Activated T-helper 1 cell treated with anti-CD3 and anti-CD28 coated beads, Interleukin-2, amount 50 U/mL, for 16 hours (primary cell): ENCODE data around the gene DLGAP1.
A peak's percentile ranks its signal among the peaks of the same experiment; 100 is the strongest.

Experiments used
- DNase-seq, 2 donors: peaks; one replicate each; pipeline ENCODE4 v3.0.0-alpha.2; 2020; ENCODE audit warnings: low read depth in 1 of 2, low spot score in 1 of 2

The DLGAP1 gene

GRCh38 chr18:3793111-3793510, 662.0 kb downstream of the DLGAP1 start:
- no peak for DNase-seq

GRCh38 chr18:3792711-3793110, 662.4 kb downstream of the DLGAP1 start:
- no peak for DNase-seq

- no peak for DNase-seq
Measured at GRCh38 chr18:3791238-3791637, 663.9 kb downstream of the DLGAP1 start.

- DNase-seq: no peak
Measured at GRCh38 chr18:3790703-3791102, 664.4 kb downstream of the DLGAP1 start.

- no peak for DNase-seq
Measured at GRCh38 chr18:3789525-3789924, 665.6 kb downstream of the DLGAP1 start.

GRCh38 chr18:3784949-3785348, 670.2 kb downstream of the DLGAP1 start:
- no peak for DNase-seq

- DNase-seq: no peak
Measured at GRCh38 chr18:3782901-3783300, 672.2 kb downstream of the DLGAP1 start.

- DNase-seq: no peak
Measured at GRCh38 chr18:3777719-3778118, 677.4 kb downstream of the DLGAP1 start.

- no peak for DNase-seq
Measured at GRCh38 chr18:3777122-3777521, 678.0 kb downstream of the DLGAP1 start.

- no peak for DNase-seq
Measured at GRCh38 chr18:3775996-3776395, 679.1 kb downstream of the DLGAP1 start.

GRCh38 chr18:3773303-3773702, 681.8 kb downstream of the DLGAP1 start:
- no peak for DNase-seq

GRCh38 chr18:3771121-3771971, 683.8 kb downstream of the DLGAP1 start:
- DNase-seq: peak; percentile 57 to 58

- DNase-seq: no peak
Measured at GRCh38 chr18:3761266-3761665, 693.8 kb downstream of the DLGAP1 start.

- DNase-seq: no peak
Measured at GRCh38 chr18:3760741-3761140, 694.4 kb downstream of the DLGAP1 start.

GRCh38 chr18:3759099-3759498, 696.0 kb downstream of the DLGAP1 start:
- DNase-seq: no peak

- no peak for DNase-seq
Measured at GRCh38 chr18:3758531-3758930, 696.6 kb downstream of the DLGAP1 start.

- DNase-seq: no peak
Measured at GRCh38 chr18:3757361-3757760, 697.7 kb downstream of the DLGAP1 start.

GRCh38 chr18:3753106-3753505, 702.0 kb downstream of the DLGAP1 start:
- no peak for DNase-seq

- no peak for DNase-seq
Measured at GRCh38 chr18:3748086-3748485, 707.0 kb downstream of the DLGAP1 start.

GRCh38 chr18:3747176-3747973, 707.7 kb downstream of the DLGAP1 start:
- DNase-seq: no peak

- no peak for DNase-seq
Measured at GRCh38 chr18:3742541-3742940, 712.6 kb downstream of the DLGAP1 start.

- no peak for DNase-seq
Measured at GRCh38 chr18:3741333-3741732, 713.8 kb downstream of the DLGAP1 start.
